Breast epithelium (tissue), 4 donors: Measurements from ENCODE around the gene ANTXR1. TPM values are rescaled to one million over a fixed set of nuclear protein-coding genes. Genes with fewer than 3 reads are reported as not detected.

Source experiments
- DNase-seq, 2 donors: peaks; one replicate each; pipeline ENCODE4 v3.0.0-alpha.2; 2019; ENCODE audit warnings: low spot score in 2 of 2
- H3K27ac ChIP-seq, 2 donors: fragments of 200-600 bp; sonication (generic) in 1 of 2; one replicate each; pipeline ENCODE4 v1.5.1; 2016 to 2019; ENCODE audit warnings: mild to moderate bottlenecking in 1 of 2
- H3K27me3 ChIP-seq, 2 donors: fragments of 200-600 bp; sonication (generic) in 1 of 2; one replicate each; pipeline versions ENCODE4 v1.5.1 to v1.6.0; 2017 to 2019; ENCODE audit warnings: control low read depth in 1 of 2, mild to moderate bottlenecking in 1 of 2
- H3K36me3 ChIP-seq: fragments of 200-600 bp; one replicate; pipeline ENCODE4 v1.5.1; 2019
- H3K4me1 ChIP-seq, 2 donors: fragments of 200-600 bp; sonication (generic); one replicate each; pipeline ENCODE4 v1.5.1; 2016 to 2019; ENCODE audit warnings: control low read depth in 1 of 2
- H3K4me3 ChIP-seq, 3 donors: fragments of 200-600 bp; sonication (generic); 1 replicate in 2 of 3; 2 replicates in 1 of 3; pipeline ENCODE4 v1.5.1; 2016 to 2019; ENCODE audit warnings: mild to moderate bottlenecking in 3 of 3, moderate library complexity in 2 of 3
- H3K9me3 ChIP-seq, 2 donors: fragments of 200-600 bp; sonication (generic) in 1 of 2; one replicate each; pipeline ENCODE4 v1.5.1; 2016 to 2019; ENCODE audit warnings: control low read depth in 1 of 2
- CTCF ChIP-seq, 3 donors: fragments of 450-650 bp; IDR thresholded peaks; one replicate each; pipeline ENCODE4 v1.5.1; 2016 to 2017; ENCODE audit warnings: antibody characterized with exemption in 3 of 3, mild to moderate bottlenecking in 3 of 3, moderate library complexity in 3 of 3
- POLR2A ChIP-seq: fragments of 450-650 bp; IDR thresholded peaks from one replicate; pipeline ENCODE4 v1.6.1; 2016; ENCODE audit warnings: antibody characterized with exemption, mild to moderate bottlenecking, moderate library complexity
- POLR2AphosphoS5 ChIP-seq, 3 donors: sonication (generic); formaldehyde crosslinking; IDR thresholded peaks; one replicate each; pipeline ENCODE4 v1.6.1; 2017; ENCODE audit warnings: antibody characterized with exemption in 3 of 3
- intact Hi-C: fragments of 100-400 bp; cut with DNase I; formaldehyde crosslinking; loops from one replicate; pipeline ENCODE4 v1.15.1; 2023; ENCODE audit warnings: low total_unique reads
- total RNA-seq, 3 donors: library from RNA; depleted of rRNA; stranded (reverse); fragments of >200 nt; gene quantifications; one replicate each; pipeline ENCODE4 v1.1.0, GENCODE V29; 2016

ANTXR1 gene
- total RNA-seq, 3 donors from 2014 or later: 52.7 to 72.8 (median 68.8) TPM

DNA sequence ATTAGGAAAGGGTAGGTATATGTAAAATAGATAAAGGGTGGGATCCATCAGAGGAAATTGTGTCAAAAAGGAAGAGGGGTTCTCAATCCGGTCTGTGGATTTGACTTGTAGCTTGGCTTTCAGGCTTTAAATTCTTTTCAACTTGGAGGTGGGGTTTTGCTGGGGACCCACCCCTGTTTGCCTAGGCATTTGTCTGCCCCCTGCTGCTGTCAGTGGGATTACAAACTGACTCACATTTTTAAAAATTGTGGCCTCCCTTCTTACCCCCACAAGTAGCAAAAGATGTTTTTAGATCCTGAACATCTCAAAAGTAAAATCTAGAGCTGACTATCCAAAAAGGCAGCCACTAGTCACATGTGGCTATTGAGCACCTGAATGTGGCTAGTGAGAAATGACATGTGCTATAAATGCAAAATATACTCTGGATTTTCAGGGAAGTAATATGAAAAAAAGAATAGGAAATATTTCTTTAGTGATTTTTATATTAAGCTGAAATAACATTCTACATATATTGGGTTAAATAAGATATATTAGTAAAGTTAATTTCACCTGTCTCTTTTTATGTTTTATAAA, 195.1 kb downstream of the ANTXR1 start:
- Histone ChIP-seq H3K27me3 (no peaks in the 10 kb centered on the region), H3K4me1 (no peaks in the 10 kb centered on the region), H3K27ac (no peak overlapping the region), H3K9me3 (no peaks in the 10 kb centered on the region), H3K4me3 (no peak overlapping the region), H3K36me3 (no peaks in the 10 kb centered on the region)
- intact Hi-C loops: no loop called here
- no peak for DNase-seq
- TF ChIP-seq POLR2AphosphoS5 (IDR thresholded peaks at IDR 0.05): no peak
- no peak for TF ChIP-seq POLR2A
- no peak for TF ChIP-seq CTCF (IDR thresholded peaks at IDR 0.05)

GRCh38 chr2:69209482-69209881, 196.5 kb downstream of the ANTXR1 start:
- intact Hi-C loops: no loop called here
- no peak overlapping the region for H3K27ac ChIP-seq
- no peaks in the 10 kb centered on the region for H3K4me1 ChIP-seq
- TF ChIP-seq CTCF (IDR thresholded peaks at IDR 0.05): no peak
- TF ChIP-seq POLR2A: no peak
- no peak for TF ChIP-seq POLR2AphosphoS5 (IDR thresholded peaks at IDR 0.05)
- DNase-seq: no peak
- no peak overlapping the region for H3K4me3 ChIP-seq
- no peaks in the 10 kb centered on the region for H3K36me3 ChIP-seq
- no peaks in the 10 kb centered on the region for H3K27me3 ChIP-seq
- no peaks in the 10 kb centered on the region for H3K9me3 ChIP-seq

GRCh38 chr2:69210385-69210784, 197.4 kb downstream of the ANTXR1 start:
- intact Hi-C loops: no loop called here
- no peaks in the 10 kb centered on the region for H3K27me3 ChIP-seq

GRCh38 chr2:69211048-69211447, 198.1 kb downstream of the ANTXR1 start:
- no peak overlapping the region for H3K27ac ChIP-seq
- no peaks in the 10 kb centered on the region for H3K4me1 ChIP-seq

More at GRCh38 chr2:69210385-69210784, 197.4 kb downstream of the ANTXR1 start:
- DNase-seq: no peak
- no peak for TF ChIP-seq CTCF (IDR thresholded peaks at IDR 0.05)
- no peak for TF ChIP-seq POLR2A
- TF ChIP-seq POLR2AphosphoS5 (IDR thresholded peaks at IDR 0.05): no peak
- H3K4me3 ChIP-seq: no peak overlapping the region
- H3K9me3 ChIP-seq: no peaks in the 10 kb centered on the region
- no peak overlapping the region for H3K27ac ChIP-seq
- H3K4me1 ChIP-seq: no peaks in the 10 kb centered on the region
- no peaks in the 10 kb centered on the region for H3K36me3 ChIP-seq

DNA sequence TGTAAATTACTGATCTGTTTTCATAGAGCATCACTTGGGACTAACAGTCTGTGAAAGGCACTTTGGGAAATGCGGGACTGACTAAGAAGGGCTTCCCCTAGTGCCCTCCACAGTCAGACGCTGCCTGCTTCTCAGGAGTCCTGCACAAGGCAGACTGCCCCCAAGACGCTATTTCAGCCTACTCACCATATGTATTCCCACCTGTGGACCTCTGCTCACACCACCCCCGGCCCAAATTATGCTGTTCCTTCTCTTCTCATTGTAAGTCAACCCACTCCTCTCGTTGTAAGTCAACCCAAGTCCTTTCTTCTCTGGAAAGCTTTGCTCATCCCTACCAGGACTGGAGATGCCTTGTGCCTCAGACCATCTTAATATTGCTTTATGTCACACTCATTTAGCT, 198.7 kb downstream of the ANTXR1 start:
- intact Hi-C loops: no loop called here
- no peaks in the 10 kb centered on the region for H3K4me1 ChIP-seq
- H3K27ac ChIP-seq: no peak overlapping the region
- H3K9me3 ChIP-seq: no peaks in the 10 kb centered on the region
- DNase-seq: no peak
- H3K36me3 ChIP-seq: no peaks in the 10 kb centered on the region
- no peaks in the 10 kb centered on the region for H3K27me3 ChIP-seq
- no peak overlapping the region for H3K4me3 ChIP-seq
- TF ChIP-seq CTCF (IDR thresholded peaks at IDR 0.05) (no peak), POLR2AphosphoS5 (IDR thresholded peaks at IDR 0.05) (no peak), POLR2A (no peak)

More at GRCh38 chr2:69211048-69211447, 198.1 kb downstream of the ANTXR1 start:
- Histone ChIP-seq H3K36me3 (no peaks in the 10 kb centered on the region), H3K9me3 (no peaks in the 10 kb centered on the region), H3K27me3 (no peaks in the 10 kb centered on the region), H3K4me3 (no peak overlapping the region)
- intact Hi-C loops: no loop called here
- TF ChIP-seq POLR2AphosphoS5 (IDR thresholded peaks at IDR 0.05): no peak
- no peak for DNase-seq
